ENCODE data around the gene SPATA33. TPM values are rescaled to one million over a fixed set of nuclear protein-coding genes. Genes with fewer than 3 reads are reported as not detected.

The SPATA33 gene
- total RNA-seq, 2 experiments from 2014 or later: 6.3 to 7.1 TPM

- POLR2A ChIA-PET: no interaction called here
- peaks cover 29% of the 10 kb centered on the region for H3K4me1 Mint-ChIP-seq (ENCODE audit: low read depth)
- CTCF ChIA-PET: no interaction called here
- peak overlapping the region; percentile 15 for H3K27ac Mint-ChIP-seq
- TF ChIP-seq CTCF (IDR thresholded peaks at IDR 0.05): no peak
- peaks cover 9% of the 10 kb centered on the region for H3K36me3 Mint-ChIP-seq (ENCODE audit: low read depth)
- intact Hi-C loops (cut with micrococcal nuclease): no loop called here
- ATAC-seq (no peak), DNase-seq (no peak)
- peak overlapping the region; percentile 18 for H3K4me3 Mint-ChIP-seq
- no peaks in the 10 kb centered on the region for H3K9me3 Mint-ChIP-seq
- H3K27me3 Mint-ChIP-seq: no peaks in the 10 kb centered on the region
These were observed 2.5 kb upstream of the SPATA33 start for GRCh38 chr16:89655062-89655643.

- ChIA-PET POLR2A (interaction anchor here (0.6 to 1.7 kb wide), 6 partner anchors 39 to 594 kb away, joined by 3 to 6 read pairs (median 4); no protein-coding TSS in a partner anchor), CTCF (interaction anchor here (0.6 to 2.7 kb wide), 3 partner anchors 43 to 91 kb away, joined by 3 to 17 read pairs (median 6); no protein-coding TSS in a partner anchor)
- DNase-seq (no peak), ATAC-seq (no peak)
- Mint-ChIP-seq H3K9me3 (no peaks in the 10 kb centered on the region), H3K27ac (peak overlapping the region; percentile 79), H3K36me3 (ENCODE audit: low read depth) (peaks cover 19% of the 10 kb centered on the region), H3K27me3 (no peaks in the 10 kb centered on the region), H3K4me3 (peak overlapping the region; percentile 81), H3K4me1 (ENCODE audit: low read depth) (peaks cover 29% of the 10 kb centered on the region)
- no peak for TF ChIP-seq CTCF (IDR thresholded peaks at IDR 0.05)
- intact Hi-C loops (cut with micrococcal nuclease): no loop called here
These were observed 1.1 kb upstream of the SPATA33 start for GRCh38 chr16:89656435-89657121.

GRCh38 chr16:89658221-89658879 is 714 bp downstream of the SPATA33 start:
- CTCF ChIA-PET: interaction anchor here (0.8 to 2.7 kb wide), 4 partner anchors 9 to 93 kb away, joined by 3 to 17 read pairs (median 6); no protein-coding TSS in a partner anchor
- DNase-seq: peak; percentile 28

DNA sequence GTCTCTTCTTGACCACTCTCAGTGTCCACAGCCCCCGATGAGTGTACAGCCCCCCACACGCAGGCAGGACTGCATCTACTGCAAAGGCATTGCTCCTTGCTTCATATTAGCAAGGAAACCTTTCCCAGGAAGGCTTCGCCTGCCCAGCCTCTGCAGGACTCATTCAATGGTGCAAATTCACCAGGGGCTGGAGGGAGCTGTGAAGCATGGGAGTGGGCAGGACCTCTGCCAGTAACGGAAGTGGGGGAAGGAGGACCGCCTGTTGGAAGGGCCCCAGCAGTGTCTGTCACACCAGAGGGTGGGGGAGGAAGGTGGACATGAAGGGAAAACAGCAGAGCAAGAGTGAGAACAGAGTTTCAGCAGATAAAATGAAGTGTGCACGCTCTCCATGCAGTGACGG is 2.5 kb downstream of the SPATA33 start:
- Mint-ChIP-seq H3K36me3 (ENCODE audit: low read depth) (peaks cover 24% of the 10 kb centered on the region), H3K9me3 (no peaks in the 10 kb centered on the region), H3K27ac (no peak overlapping the region), H3K4me1 (ENCODE audit: low read depth) (peaks cover 19% of the 10 kb centered on the region), H3K4me3 (no peak overlapping the region), H3K27me3 (no peaks in the 10 kb centered on the region)
- intact Hi-C loops (cut with micrococcal nuclease): no loop called here
- no peak for DNase-seq
- ChIA-PET CTCF (interaction anchor here (1.3 kb wide), 1 partner anchor 40 kb away, joined by 3 read pairs; no protein-coding TSS in a partner anchor), POLR2A (interaction anchor here (1.5 to 2.3 kb wide), 2 partner anchors 26 to 96 kb away, joined by 4 to 7 read pairs; partner anchors contain the start of gene CDK10)
- TF ChIP-seq CTCF (IDR thresholded peaks at IDR 0.05): no peak
- ATAC-seq: no peak

More at GRCh38 chr16:89658221-89658879, 714 bp downstream of the SPATA33 start:
- intact Hi-C loops (cut with micrococcal nuclease): no loop called here
- Mint-ChIP-seq H3K36me3 (ENCODE audit: low read depth) (peaks cover 22% of the 10 kb centered on the region), H3K4me1 (ENCODE audit: low read depth) (peaks cover 29% of the 10 kb centered on the region), H3K27me3 (no peaks in the 10 kb centered on the region), H3K4me3 (peak overlapping the region; percentile 81), H3K27ac (peak overlapping the region; percentile 80), H3K9me3 (no peaks in the 10 kb centered on the region)
- ATAC-seq: no peak
- TF ChIP-seq CTCF (IDR thresholded peaks at IDR 0.05): no peak
- POLR2A ChIA-PET: interaction anchor here (1.3 to 2.3 kb wide), 5 partner anchors 12 to 58 kb away, joined by 4 to 8 read pairs (median 6); partner anchors contain the start of gene CDK10

Data from activated CD8-positive, alpha-beta T cell treated with anti-CD3 and anti-CD28 coated beads for 36 hours (primary cell).